NCI-H1048 (cell line): ENCODE results near the gene FAM174C.

Experiments used
- DNase-seq: peaks from one replicate; lab custom pipeline; 2025; lab: John Stamatoyannopoulos, UW

Gene FAM174C

DNA sequence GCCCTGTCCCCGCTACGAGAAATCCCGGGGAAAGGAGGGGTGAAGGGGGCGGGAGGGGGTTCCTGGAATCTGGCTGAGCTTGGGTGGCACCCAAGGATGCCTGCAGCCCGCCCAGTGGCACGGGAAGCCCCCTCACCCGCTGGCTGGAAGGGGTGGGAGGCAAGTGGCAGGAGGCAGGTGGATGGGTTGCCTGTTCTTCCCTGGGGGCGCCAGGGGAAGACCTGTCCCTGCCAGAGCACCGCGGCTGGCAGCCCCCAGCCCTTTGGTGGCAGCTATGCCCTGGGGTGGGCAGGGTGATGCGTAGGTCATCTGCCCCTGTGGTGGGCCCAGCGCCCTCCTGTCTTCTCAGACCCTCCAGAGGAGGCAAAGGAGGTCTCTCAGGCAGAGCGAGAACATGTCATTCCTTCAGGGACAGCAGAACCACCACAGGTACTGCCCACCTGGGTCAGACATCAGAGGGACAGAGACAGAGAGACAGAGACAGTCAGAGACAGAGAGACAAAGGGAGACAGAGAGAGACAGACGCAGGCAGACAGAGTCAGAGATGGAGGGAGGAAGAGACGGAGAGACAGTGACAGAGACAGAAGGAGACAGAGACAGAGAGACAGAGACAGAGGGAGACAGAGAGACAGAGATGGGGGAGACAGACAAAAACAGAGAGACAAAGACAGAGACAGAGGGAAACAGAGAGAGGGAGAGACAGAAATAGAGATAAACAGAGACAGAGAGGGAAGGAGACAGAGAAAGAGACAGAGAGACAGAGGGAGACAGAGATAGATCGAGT, 47.1 kb downstream of the FAM174C start:
- no peak for DNase-seq

DNA sequence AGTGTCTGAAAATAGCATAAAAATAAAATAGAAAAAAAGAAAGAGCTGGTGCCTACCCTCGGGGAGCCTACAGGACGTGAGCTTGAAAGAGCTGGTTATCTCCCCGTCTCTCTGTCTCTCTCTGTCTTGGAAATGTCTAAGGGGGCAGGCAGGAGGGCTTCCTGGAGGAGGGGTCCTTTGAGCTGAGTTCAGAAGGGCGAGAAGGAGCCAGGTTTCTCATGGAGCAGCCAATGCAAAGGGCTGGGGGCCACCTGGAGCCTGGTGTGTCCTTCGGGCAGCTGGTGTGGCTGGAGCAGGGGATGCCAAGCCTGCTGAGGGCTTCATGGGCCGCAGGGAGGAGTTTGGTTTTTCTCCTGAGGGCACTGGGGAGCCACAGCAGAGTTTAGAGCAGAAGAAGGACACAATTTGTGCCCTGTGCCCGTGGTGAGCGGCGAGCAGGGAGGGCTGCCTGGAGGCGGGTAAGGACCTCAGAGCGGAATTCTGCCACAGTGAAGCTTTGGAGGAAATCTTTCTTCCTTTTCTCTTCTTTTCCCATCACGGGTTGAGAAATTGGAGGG, 49.0 kb downstream of the FAM174C start:
- DNase-seq, result no peak

DNA sequence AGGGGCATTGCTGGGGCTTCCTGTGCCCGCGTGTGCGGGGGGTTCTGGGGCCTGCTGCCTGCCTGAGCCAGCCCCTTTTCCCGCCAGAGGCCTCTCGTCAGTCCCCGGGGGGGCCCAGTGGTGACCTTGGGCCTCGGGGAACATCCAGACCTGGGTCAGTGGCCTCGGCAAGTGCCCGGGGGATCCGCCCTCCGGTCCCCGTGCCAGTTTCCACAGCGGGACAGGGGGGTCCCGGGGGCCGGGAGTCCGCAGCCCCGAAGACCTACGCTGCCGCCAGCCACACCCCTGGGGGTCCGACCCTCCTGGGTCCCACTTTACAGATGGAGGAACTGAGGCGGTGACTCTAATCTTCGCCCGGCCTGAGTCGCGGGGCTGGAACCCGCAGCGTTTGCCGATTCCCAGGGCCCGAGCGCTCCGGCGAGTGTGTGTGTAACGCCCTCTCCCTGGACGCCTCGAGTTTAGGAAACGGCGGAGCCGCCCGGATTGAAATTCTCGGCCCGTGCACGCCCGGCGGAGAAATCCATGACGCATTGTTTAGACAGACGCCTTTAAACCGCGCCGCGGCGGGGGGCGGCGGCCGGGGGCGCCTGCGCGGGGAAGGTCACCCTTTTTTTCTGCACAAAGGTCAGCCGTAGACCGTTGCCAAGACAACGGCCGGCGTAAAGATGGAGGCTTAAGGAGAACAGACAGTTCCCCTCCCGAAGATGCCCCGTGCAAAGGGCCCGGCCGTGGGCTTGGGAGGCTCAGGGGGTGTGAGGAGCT, 49.7 kb downstream of the FAM174C start:
- DNase-seq, result no peak

DNA sequence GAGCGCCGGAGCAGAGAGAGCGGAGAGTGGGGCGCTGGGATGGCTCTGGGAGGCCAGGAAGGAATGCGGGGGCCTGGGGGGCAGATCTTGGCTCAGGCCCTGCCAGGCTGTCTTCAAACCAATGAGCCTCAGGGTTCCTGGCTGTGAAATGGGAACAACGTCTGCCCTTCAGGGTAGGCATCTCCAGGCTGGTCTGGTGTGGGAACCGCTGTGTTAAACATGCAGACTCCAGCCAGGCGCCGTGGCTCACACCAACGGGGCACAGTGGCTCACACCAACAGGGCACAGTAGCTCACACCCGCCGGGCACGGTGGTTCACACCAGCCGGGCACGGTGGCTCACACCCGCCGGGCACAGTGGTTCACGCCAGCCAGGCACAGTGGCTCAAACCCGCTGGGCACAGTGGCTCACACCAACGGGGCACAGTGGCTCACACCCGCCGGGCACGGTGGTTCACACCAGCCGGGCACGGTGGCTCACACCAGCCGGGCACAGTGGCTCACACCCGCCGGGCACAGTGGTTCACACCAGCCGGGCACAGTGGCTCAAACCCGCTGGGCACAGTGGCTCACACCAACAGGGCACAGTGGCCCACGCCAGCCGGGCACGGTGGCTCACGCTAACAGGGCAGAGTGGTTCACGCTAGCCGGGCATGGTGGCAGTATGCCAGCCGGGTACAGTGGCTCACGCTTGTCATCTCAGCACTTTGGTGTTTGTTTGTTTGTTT, 50.4 kb downstream of the FAM174C start:
- DNase-seq, result no peak

DNA sequence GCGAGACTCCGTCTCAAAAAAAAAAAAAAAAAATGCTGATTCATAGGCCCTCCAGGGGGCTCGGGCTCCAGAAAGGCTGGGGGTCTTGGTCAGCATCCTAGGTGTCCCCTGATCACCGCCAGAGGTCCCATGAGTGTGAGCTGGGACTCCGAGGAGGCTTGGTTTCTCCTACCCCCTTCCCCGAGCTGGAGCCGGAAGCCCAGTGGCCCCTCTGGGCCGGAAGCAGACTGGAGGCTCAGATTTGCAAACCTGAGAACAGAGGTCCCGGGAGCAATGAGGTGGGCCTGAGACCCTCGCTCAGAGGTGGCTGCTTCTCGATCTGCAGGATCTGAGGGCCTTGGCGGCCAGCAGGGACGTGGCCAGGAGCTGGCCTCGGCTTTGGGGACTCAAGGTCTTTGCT, 51.8 kb downstream of the FAM174C start:
- no peak for DNase-seq
